ENCODE results near the gene ALDH16A1. TPM values are rescaled to one million over a fixed set of nuclear protein-coding genes. Genes with fewer than 3 reads are reported as not detected.
A peak's percentile ranks its signal among the peaks of the same experiment; 100 is the strongest.

Gene ALDH16A1
- total and polyA plus RNA-seq, 10 of the 15 experiments (the other 5 are each of a cell fraction or from before 2014, with no cell fraction given): 1.7 to 49.3 (median 18.1) TPM

- TF ChIP-seq ZNF622 (IDR thresholded peaks at IDR 0.05): no peak
- no peak for TF ChIP-seq BRCA1 (IDR thresholded peaks at IDR 0.05; ENCODE audit: low read depth, low read length)
- peak; percentile 87; the same call in 1 of the 2 replicates for TF ChIP-seq SMARCA5 (IDR thresholded peaks at IDR 0.05)
- no peak for TF ChIP-seq GABPA (IDR thresholded peaks at IDR 0.05; ENCODE audit: low read depth)
- TF ChIP-seq PAX8 (IDR thresholded peaks at IDR 0.05): no peak
- no peak for TF ChIP-seq CUX1 (IDR thresholded peaks at IDR 0.05; ENCODE audit: insufficient replicate concordance, low read depth, low read length)
- TF ChIP-seq ZNF274 (IDR thresholded peaks at IDR 0.05; ENCODE audit: insufficient read depth, insufficient read length): no peak
- peak; percentile 56 for TF ChIP-seq PKNOX1 (IDR thresholded peaks at IDR 0.05)
- no peak for TF ChIP-seq TCF7 (IDR thresholded peaks at IDR 0.05; ENCODE audit: borderline replicate concordance)
- TF ChIP-seq WRNIP1 (IDR thresholded peaks at IDR 0.05; ENCODE audit: borderline replicate concordance, low read depth, low read length): no peak
- no peak for TF ChIP-seq HDAC6 (IDR thresholded peaks at IDR 0.05; ENCODE audit: unreplicated experiment)
- TF ChIP-seq MYB (IDR thresholded peaks at IDR 0.05; ENCODE audit: borderline replicate concordance, low read depth, low read length): no peak
- no peak for TF ChIP-seq KAT2A (conservative IDR thresholded peaks at IDR 0.05; ENCODE audit: control insufficient read depth, low read depth, low read length)
- no peak for TF ChIP-seq NR2C1 (IDR thresholded peaks at IDR 0.05)
- TF ChIP-seq CBFB (IDR thresholded peaks at IDR 0.05; ENCODE audit: low read depth): 0 out of 2 replicates have a peak, but pooled peaks have one; percentile 35
- no peak for TF ChIP-seq CBX5 (IDR thresholded peaks at IDR 0.05; ENCODE audit: low read depth)
Observed at GRCh38 chr19:49473868-49474541, 21.0 kb downstream of the ALDH16A1 start, which contains the start of gene FLT3LG (continued).

All from GM12878 (cell line).